ENCODE measurements around the gene EIF2D.
"Not testable (repeated sequence)": the region's sequence is repeated elsewhere in the genome, so short reads cannot be mapped to it uniquely, and the experiment has no call there.

EIF2D gene

GRCh38 chr1:206586501-206587445 lies 25.5 kb downstream of the EIF2D start:
- DNase-seq: no peak

- no peak for DNase-seq
Measured at GRCh38 chr1:206584683-206585082, 27.6 kb downstream of the EIF2D start.

GRCh38 chr1:206583707-206584648 lies 28.3 kb downstream of the EIF2D start:
- DNase-seq: peak; percentile 46

GRCh38 chr1:206582971-206583706 lies 29.1 kb downstream of the EIF2D start:
- no peak for DNase-seq

- no peak for DNase-seq
Measured at GRCh38 chr1:206582537-206582936, 29.7 kb downstream of the EIF2D start.

- peak; percentile 24 for DNase-seq
Measured at GRCh38 chr1:206581571-206581981, 30.7 kb downstream of the EIF2D start.

GRCh38 chr1:206581114-206581497 lies 31.2 kb downstream of the EIF2D start:
- DNase-seq: not testable (repeated sequence)

- no peak for DNase-seq
Measured at GRCh38 chr1:206580438-206581113, 31.7 kb downstream of the EIF2D start.

- DNase-seq: peak; percentile 90
Measured at GRCh38 chr1:206579747-206580437, 32.4 kb downstream of the EIF2D start.

- DNase-seq: no peak
Measured at GRCh38 chr1:206578978-206579374, 33.3 kb downstream of the EIF2D start.

- DNase-seq: no peak
Measured at GRCh38 chr1:206578068-206578977, 33.9 kb downstream of the EIF2D start.

GRCh38 chr1:206577626-206578025 lies 34.6 kb downstream of the EIF2D start:
- DNase-seq: no peak

GRCh38 chr1:206575894-206576737 lies 36.1 kb downstream of the EIF2D start:
- no peak for DNase-seq

GRCh38 chr1:206575165-206575893 lies 36.9 kb downstream of the EIF2D start:
- DNase-seq: peak; percentile 66

- DNase-seq: no peak
Measured at GRCh38 chr1:206573762-206574161, 38.5 kb downstream of the EIF2D start.

GRCh38 chr1:206573319-206573718 lies 38.9 kb downstream of the EIF2D start:
- no peak for DNase-seq

- no peak for DNase-seq
Measured at GRCh38 chr1:206572835-206573234, 39.4 kb downstream of the EIF2D start.

GRCh38 chr1:206570529-206570928 lies 41.7 kb downstream of the EIF2D start:
- no peak for DNase-seq

GRCh38 chr1:206569556-206569955 lies 42.7 kb downstream of the EIF2D start:
- DNase-seq: no peak
